ENCODE results near the gene MGRN1.

Gene MGRN1

DNA sequence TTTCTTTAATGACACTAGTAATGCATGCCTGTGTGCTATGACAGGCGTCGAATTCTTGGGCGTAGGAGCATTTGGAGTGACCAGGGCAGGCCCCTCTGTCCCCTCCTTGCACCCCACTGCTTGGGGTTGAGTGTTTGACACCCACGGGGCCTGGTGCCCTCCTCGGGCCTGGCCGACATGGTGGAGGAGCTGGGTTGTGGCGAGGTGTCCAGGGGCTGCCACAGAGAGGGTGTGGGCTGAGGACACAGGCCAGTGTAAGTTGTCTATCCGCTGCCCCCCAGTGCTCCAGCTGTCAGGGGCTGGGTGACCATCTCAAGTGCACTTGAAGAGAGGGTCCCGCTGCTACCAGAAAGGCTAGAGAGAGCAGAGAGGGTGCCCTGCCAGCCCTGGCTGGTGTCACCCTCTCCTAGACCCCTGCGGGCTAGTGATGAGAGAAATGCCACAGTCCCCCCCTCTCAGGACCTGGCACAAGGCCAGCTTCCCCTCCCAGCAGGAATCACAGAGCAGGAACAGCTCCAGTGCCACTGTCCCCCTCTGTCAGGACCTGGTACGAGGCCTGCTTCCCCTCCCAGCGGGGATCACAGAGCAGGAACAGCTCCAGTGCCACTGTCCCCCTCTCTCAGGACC is 30.5 kb downstream of the MGRN1 start:
- no peak for DNase-seq

DNA sequence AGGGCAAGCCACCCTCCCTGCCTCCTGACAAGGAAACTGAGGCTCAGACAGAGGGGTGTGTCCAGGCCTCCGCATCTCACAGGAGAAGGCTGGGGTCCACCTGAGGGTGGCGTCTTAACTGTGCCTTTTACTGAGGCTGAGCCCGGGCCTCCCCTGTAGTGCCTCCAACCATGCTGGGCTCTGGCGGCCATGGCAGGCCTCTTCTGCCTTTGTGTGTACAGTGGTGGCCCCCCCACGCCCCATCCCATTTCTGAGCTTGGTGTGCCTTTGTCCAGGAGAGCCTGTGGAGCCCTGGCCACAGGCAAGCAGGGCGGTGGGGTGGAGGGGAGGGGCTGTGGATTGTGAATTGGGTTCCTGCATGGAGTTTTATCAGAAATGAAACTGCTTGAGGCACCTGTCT is 31.2 kb downstream of the MGRN1 start:
- DNase-seq, result no peak

DNA sequence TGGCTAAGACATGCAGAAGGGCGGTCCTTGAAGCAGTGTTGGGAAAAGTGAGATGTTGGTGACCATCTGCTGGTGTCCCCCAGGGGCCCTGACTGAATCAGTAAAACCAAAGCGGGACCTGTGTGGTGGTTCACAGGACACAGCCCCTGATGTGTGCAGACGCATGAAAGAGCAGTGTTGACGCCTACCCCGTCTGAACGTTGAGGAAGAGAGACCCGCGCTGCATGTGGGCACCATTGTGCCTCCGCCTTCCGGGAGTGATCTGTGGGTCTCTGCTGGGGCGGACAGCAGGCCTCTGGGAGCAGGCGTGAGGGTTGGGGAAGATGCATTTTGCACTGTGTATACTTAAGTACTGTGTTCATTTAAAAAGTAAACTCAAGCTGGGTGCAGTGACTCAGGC is 31.6 kb downstream of the MGRN1 start:
- DNase-seq, result no peak

GRCh38 chr16:4656695-4657686 is 32.4 kb downstream of the MGRN1 start:
- no peak for DNase-seq

- no peak for DNase-seq
Observed at GRCh38 chr16:4659363-4660353, 35.0 kb downstream of the MGRN1 start.

- DNase-seq, result no peak
Observed at GRCh38 chr16:4660454-4661007, 35.9 kb downstream of the MGRN1 start.

DNA sequence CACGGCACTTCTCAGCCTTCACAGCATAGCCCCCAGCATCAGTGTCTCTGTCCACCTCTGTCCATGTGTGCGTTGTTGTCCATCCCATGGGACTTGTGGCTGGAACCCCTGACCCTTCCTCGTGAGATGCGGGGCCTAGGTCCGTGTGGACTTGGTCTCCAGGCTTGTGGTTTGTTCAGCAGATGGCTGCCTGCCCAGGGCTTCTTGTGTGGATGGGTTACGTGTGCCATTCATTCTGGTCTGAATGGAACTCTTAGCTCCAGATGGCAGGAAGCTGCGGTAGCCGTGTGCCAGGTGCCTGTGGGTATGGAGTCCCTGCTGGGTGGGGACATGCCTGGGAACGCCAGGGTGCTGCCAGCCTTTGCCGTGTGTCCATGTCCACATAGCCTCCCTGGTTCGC is 37.0 kb downstream of the MGRN1 start:
- DNase-seq, result peak; percentile 77

- no peak for DNase-seq
Observed at GRCh38 chr16:4663465-4663776, 38.8 kb downstream of the MGRN1 start.

GRCh38 chr16:4663777-4664465 is 39.3 kb downstream of the MGRN1 start:
- DNase-seq, result no peak

GRCh38 chr16:4664538-4665418 is 40.2 kb downstream of the MGRN1 start:
- no peak for DNase-seq

DNA sequence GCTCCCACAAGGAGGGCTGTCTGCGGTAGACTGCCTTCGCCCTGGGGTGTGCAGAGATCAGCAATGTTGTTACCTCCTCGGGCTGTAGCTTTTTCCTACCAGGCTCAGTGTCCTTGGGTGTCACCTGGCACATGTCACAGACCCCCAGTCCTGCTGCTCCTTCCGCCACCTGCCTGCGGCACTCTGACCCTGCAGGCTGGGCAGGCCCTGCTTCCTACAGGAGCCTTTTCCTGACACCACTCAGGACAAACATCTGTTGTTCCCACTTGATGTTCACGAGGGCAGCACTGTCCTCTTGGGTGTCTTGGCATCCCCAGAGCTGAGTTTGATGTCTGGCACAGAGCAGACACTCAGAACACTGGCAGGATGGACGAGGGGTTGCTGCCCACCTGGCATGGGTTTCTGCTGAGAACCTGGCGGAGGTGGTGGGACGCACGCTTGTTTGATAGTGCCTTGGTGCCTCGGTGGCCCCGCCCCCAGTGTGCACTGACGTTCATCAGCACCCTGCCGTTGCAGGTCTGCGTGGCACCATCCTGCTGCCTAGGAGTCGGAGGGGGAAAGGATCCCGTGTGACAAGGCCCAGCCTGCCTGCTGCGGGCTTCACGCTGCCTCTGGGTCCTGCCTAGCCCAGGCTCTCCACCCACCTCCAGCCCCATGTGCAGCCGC is 42.0 kb downstream of the MGRN1 start:
- no peak for DNase-seq

- no peak for DNase-seq
Observed at GRCh38 chr16:4667203-4667963, 42.8 kb downstream of the MGRN1 start.

- no peak for DNase-seq
Observed at GRCh38 chr16:4668313-4668960, 43.8 kb downstream of the MGRN1 start.

GRCh38 chr16:4673387-4674046 is 48.9 kb downstream of the MGRN1 start:
- no peak for DNase-seq

- DNase-seq, result no peak
Observed at GRCh38 chr16:4674926-4675530, 50.4 kb downstream of the MGRN1 start.

- no peak for DNase-seq
Observed at GRCh38 chr16:4675864-4676786, 51.5 kb downstream of the MGRN1 start.

GRCh38 chr16:4676831-4677230 is 52.2 kb downstream of the MGRN1 start:
- DNase-seq, result no peak
